HG02938 (cell line): Measurements from ENCODE around the gene CLCN5.

Experiments
- ATAC-seq: cut with Tn5 transposase; IDR thresholded peaks from one replicate; pipeline ENCODE4 v1.9.1; 2021; ENCODE audit warnings: mild to moderate bottlenecking, moderate library complexity; ENCODE audit not compliant: unreplicated experiment

The CLCN5 gene

GRCh38 chrX:49922291-49923241, at the start of gene CLCN5:
CLCN5 (plus strand) TSS chrX:49922596; CDS start chrX:49925299, 2,703 bp downstream.
- peak; percentile 95 for ATAC-seq

- ATAC-seq: no peak
Measured at GRCh38 chrX:49876750-49877149, 45.6 kb upstream of the CLCN5 start.

GRCh38 chrX:49877397-49878101, 44.8 kb upstream of the CLCN5 start:
- no peak for ATAC-seq

- no peak for ATAC-seq
Measured at GRCh38 chrX:49878128-49878833, 44.1 kb upstream of the CLCN5 start.

GRCh38 chrX:49878834-49879655, 43.4 kb upstream of the CLCN5 start, which contains the start of gene USP27X:
USP27X (plus strand) TSS chrX:49879484; CDS start chrX:49880308, 824 bp downstream.
- ATAC-seq: peak; percentile 82

- ATAC-seq: peak; percentile 11
Measured at GRCh38 chrX:49879656-49880277, 42.6 kb upstream of the CLCN5 start.

- ATAC-seq: no peak
Measured at GRCh38 chrX:49880668-49881067, 41.7 kb upstream of the CLCN5 start.

- peak; percentile 65 for ATAC-seq
Measured at GRCh38 chrX:49884290-49884862, 38.0 kb upstream of the CLCN5 start.

- no peak for ATAC-seq
Measured at GRCh38 chrX:49892542-49892941, 29.9 kb upstream of the CLCN5 start.

GRCh38 chrX:49896951-49897350, 25.4 kb upstream of the CLCN5 start:
- no peak for ATAC-seq

GRCh38 chrX:49901048-49901447, 21.3 kb upstream of the CLCN5 start:
- ATAC-seq: no peak

GRCh38 chrX:49910344-49910743, 12.1 kb upstream of the CLCN5 start:
- ATAC-seq: peak; percentile 94

- ATAC-seq: no peak
Measured at GRCh38 chrX:49912086-49912485, 10.3 kb upstream of the CLCN5 start.

GRCh38 chrX:49912861-49913260, 9.5 kb upstream of the CLCN5 start:
- no peak for ATAC-seq

GRCh38 chrX:49915361-49916222, 6.8 kb upstream of the CLCN5 start:
- ATAC-seq: no peak

- ATAC-seq: no peak
Measured at GRCh38 chrX:49919617-49920016, 2.8 kb upstream of the CLCN5 start.

GRCh38 chrX:49921109-49921508, 1.3 kb upstream of the CLCN5 start:
- ATAC-seq: no peak

- no peak for ATAC-seq
Measured at GRCh38 chrX:49925176-49925575, 2.8 kb downstream of the CLCN5 start.

GRCh38 chrX:49930039-49930438, 7.6 kb downstream of the CLCN5 start:
- no peak for ATAC-seq
